PFSK-1 (cell line): Measurements from ENCODE around the gene SKA1.

ENCODE experiments used
- FOXP2 ChIP-seq: optimal IDR thresholded peaks from 2 replicates; pipeline ENCODE3; 2011; ENCODE audit warnings: borderline replicate concordance, control low read depth, inconsistent platforms; ENCODE audit not compliant: insufficient read depth; ENCODE audit errors: extremely low read length, extremely low read depth
- POLR2AphosphoS5 ChIP-seq: IDR thresholded peaks from 2 replicates; pipeline ENCODE4 v1.6.1; 2012; ENCODE audit warnings: low read depth, mild to moderate bottlenecking, control low read depth, low read length, moderate library complexity
- REST ChIP-seq, 2 experiments: IDR thresholded peaks; 2 replicates each; pipeline versions ENCODE4 v1.6.1 to v1.8.0; 2011 to 2012; ENCODE audit warnings: low read depth in 2 of 2, low read length in 2 of 2, control low read depth in 1 of 2, inconsistent platforms in 1 of 2, mild to moderate bottlenecking in 1 of 2, moderate library complexity in 1 of 2; ENCODE audit not compliant: insufficient read depth in 1 of 2
- SIN3A ChIP-seq: IDR thresholded peaks from 2 replicates; pipeline ENCODE4 v1.6.1; 2012; ENCODE audit warnings: mild to moderate bottlenecking, low read length, moderate library complexity, borderline replicate concordance; ENCODE audit not compliant: insufficient read depth
- TAF1 ChIP-seq: IDR thresholded peaks from 2 replicates; pipeline ENCODE4 v1.6.1; 2012; ENCODE audit warnings: low read length, control low read depth, borderline replicate concordance; ENCODE audit not compliant: insufficient read depth

- TF ChIP-seq POLR2AphosphoS5 (no peak), TAF1 (no peak), SIN3A (no peak), REST (IDR thresholded peaks at IDR 0.05; ENCODE audit: insufficient read depth in 1 of 2, low read depth in 2 of 2, low read length in 2 of 2) (no peak), FOXP2 (no peak)
Observed at GRCh38 chr18:50409236-50409635, 34.4 kb downstream of the SKA1 start.
